Neural crest cell (in vitro differentiated cells): ENCODE measurements around the gene S100A10. TPM values are rescaled to one million over a fixed set of nuclear protein-coding genes. Genes with fewer than 3 reads are reported as not detected.
A peak's percentile ranks its signal among the peaks of the same experiment; 100 is the strongest.

Source experiments
- DNase-seq: peaks from one replicate; pipeline ENCODE4 v3.0.0; 2021; ENCODE audit warnings: low read depth, mixed read lengths, low spot score
- H3K27ac Mint-ChIP-seq: one replicate; pipeline ENCODE4 v1.8.0; 2021; ENCODE audit warnings: mild to moderate bottlenecking, mixed read lengths; ENCODE audit not compliant: unreplicated experiment
- H3K27me3 Mint-ChIP-seq: 2 replicates; pipeline ENCODE4 v1.8.0; 2021; ENCODE audit warnings: low read depth, mild to moderate bottlenecking, mixed read lengths
- H3K36me3 Mint-ChIP-seq: 2 replicates; pipeline ENCODE4 v1.8.0; 2021; ENCODE audit warnings: low read depth, mild to moderate bottlenecking, mixed read lengths
- H3K4me1 Mint-ChIP-seq: 2 replicates; pipeline ENCODE4 v1.8.0; 2021; ENCODE audit warnings: mixed read lengths
- H3K4me3 Mint-ChIP-seq: one replicate; pipeline ENCODE4 v1.8.0; 2021; ENCODE audit warnings: mild to moderate bottlenecking, mixed read lengths
- H3K9me3 Mint-ChIP-seq: 2 replicates; pipeline ENCODE4 v1.8.0; 2021; ENCODE audit warnings: mixed read lengths
- CTCF ChIP-seq: fragments of 200-600 bp; sonication (generic); conservative IDR thresholded peaks from 2 replicates; pipeline ENCODE4 v1.5.0; 2021; ENCODE audit warnings: antibody characterized with exemption, mild to moderate bottlenecking
- total RNA-seq: library from RNA; stranded (reverse); gene quantifications from 2 replicates; pipeline ENCODE4 v1.2.1, GENCODE V29; 2021

S100A10 gene
- total RNA-seq, 1 donor from 2014 or later: 44.8 TPM

DNA sequence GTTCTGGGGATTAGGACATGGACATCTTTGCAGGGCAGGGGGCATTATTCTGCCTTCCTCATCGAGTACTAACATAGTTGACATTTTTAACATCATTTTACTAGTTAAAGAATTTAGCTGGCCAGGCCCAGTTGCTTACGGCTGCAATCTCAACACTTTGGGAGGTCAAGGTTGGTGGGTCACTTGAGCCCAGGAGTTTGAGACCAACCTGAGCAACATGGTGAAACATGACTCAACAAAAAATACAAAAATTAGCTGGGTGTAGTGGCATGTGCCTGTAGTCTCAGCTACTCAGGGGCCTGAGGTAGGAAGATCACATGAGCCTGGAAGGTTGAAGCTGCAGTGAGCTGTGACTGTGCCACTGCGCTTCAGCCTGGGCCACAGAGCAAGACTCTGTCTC, 54.5 kb downstream of the S100A10 start:
- Mint-ChIP-seq H3K4me3 (no peak overlapping the region), H3K36me3 (no peaks in the 10 kb centered on the region), H3K27me3 (peaks cover 18% of the 10 kb centered on the region), H3K27ac (no peak overlapping the region), H3K4me1 (peaks cover 13% of the 10 kb centered on the region), H3K9me3 (no peaks in the 10 kb centered on the region)
- no peak for TF ChIP-seq CTCF
- no peak for DNase-seq

DNA sequence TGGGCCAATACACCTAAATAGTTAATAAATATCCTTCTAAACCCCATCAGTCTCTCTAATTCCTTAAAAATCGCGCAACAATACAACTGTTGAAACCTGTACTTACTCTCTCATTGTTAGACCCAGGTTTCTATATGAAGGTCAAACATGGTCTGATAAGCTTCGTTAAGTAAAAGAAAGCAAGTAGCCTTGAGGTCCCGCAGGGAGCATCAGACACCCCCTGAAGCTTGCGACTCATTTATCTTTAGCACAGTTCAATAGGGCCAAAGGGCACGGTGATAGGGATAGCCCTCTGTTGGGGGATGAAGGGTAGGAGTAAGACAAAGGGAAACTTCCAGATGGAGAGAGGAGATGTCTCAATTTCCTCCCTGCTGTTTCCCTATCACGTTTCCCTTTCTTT, 57.0 kb downstream of the S100A10 start:
- Mint-ChIP-seq H3K27ac (no peak overlapping the region), H3K4me1 (peaks cover 16% of the 10 kb centered on the region), H3K36me3 (no peaks in the 10 kb centered on the region), H3K4me3 (no peak overlapping the region), H3K9me3 (no peaks in the 10 kb centered on the region), H3K27me3 (peaks cover 26% of the 10 kb centered on the region)
- no peak for TF ChIP-seq CTCF
- DNase-seq: no peak

- H3K4me1 Mint-ChIP-seq: peaks cover 16% of the 10 kb centered on the region
- DNase-seq: no peak
- no peaks in the 10 kb centered on the region for H3K36me3 Mint-ChIP-seq
- no peak overlapping the region for H3K4me3 Mint-ChIP-seq
- TF ChIP-seq CTCF: no peak
- H3K9me3 Mint-ChIP-seq: no peaks in the 10 kb centered on the region
- H3K27me3 Mint-ChIP-seq: peaks cover 21% of the 10 kb centered on the region
- no peak overlapping the region for H3K27ac Mint-ChIP-seq
These were observed 57.6 kb downstream of the S100A10 start for GRCh38 chr1:151935894-151936602.

- H3K9me3 Mint-ChIP-seq: no peaks in the 10 kb centered on the region
- H3K4me1 Mint-ChIP-seq: peaks cover 16% of the 10 kb centered on the region
- no peaks in the 10 kb centered on the region for H3K36me3 Mint-ChIP-seq
- no peak for TF ChIP-seq CTCF
- no peak for DNase-seq
- no peak overlapping the region for H3K27ac Mint-ChIP-seq
- no peak overlapping the region for H3K4me3 Mint-ChIP-seq
- peaks cover 21% of the 10 kb centered on the region for H3K27me3 Mint-ChIP-seq
These were observed 58.5 kb downstream of the S100A10 start for GRCh38 chr1:151935154-151935553.

DNA sequence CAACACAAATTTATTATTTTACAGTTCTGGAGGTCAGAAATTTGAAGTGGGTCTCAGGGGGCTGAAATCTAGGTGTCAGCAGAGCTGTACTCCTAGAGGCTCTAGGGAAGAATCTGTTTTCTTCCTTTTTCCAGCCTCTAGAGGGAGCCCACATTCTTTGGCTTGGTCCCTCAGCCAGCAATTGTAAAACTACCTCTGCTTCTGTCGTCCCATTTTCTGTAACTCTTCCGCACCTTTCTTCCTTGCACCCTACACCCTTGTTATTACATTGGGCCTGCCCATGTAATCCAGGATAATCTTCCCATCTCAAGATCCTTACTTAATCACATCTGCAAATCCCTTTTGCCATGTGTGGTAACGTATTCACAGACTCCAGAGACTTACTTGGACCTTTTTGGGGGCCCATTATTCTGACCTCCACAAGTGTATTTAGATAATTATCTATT, 59.6 kb downstream of the S100A10 start:
- DNase-seq: peak; percentile 44
- no peak overlapping the region for H3K4me3 Mint-ChIP-seq
- no peak overlapping the region for H3K27ac Mint-ChIP-seq

More for the DNA sequence above, 59.6 kb downstream of the S100A10 start:
- H3K4me1 Mint-ChIP-seq: peaks cover 16% of the 10 kb centered on the region
- H3K36me3 Mint-ChIP-seq: no peaks in the 10 kb centered on the region
- no peaks in the 10 kb centered on the region for H3K9me3 Mint-ChIP-seq
- H3K27me3 Mint-ChIP-seq: peaks cover 21% of the 10 kb centered on the region
- peak; percentile 94 for TF ChIP-seq CTCF

Other genes starting within 250 kb of the S100A10 start
- gene MRPL9, start 230.4 kb downstream of the S100A10 start, total RNA-seq: 121 and 129 TPM in 2 replicates
- 19.9 and 21.9 TPM in 2 replicates for gene TDRKH, start 203.4 kb downstream of the S100A10 start, total RNA-seq
- gene LINGO4, start 188.4 kb downstream of the S100A10 start, total RNA-seq: not detected in 2 replicates
- gene RORC, start 162.1 kb downstream of the S100A10 start, total RNA-seq: 0.12 TPM in 1 of 2 replicates, not detected in the other
- gene C2CD4D, start 154.0 kb downstream of the S100A10 start, total RNA-seq: 0.39 and 0.40 TPM in 2 replicates
- not detected in 2 replicates for gene THEM5, start 140.1 kb downstream of the S100A10 start, total RNA-seq
- 21.6 and 23.8 TPM in 2 replicates for gene THEM4, start 84.3 kb downstream of the S100A10 start, total RNA-seq
- 41.6 and 44.7 TPM in 2 replicates for gene S100A11, start 43.1 kb upstream of the S100A10 start, total RNA-seq
- not detected in 2 replicates for gene TCHHL1, start 95.2 kb upstream of the S100A10 start, total RNA-seq
- not detected in 2 replicates for gene TCHH, start 121.6 kb upstream of the S100A10 start, total RNA-seq
- not detected in 2 replicates for gene RPTN, start 165.4 kb upstream of the S100A10 start, total RNA-seq
- gene HRNR, start 230.3 kb upstream of the S100A10 start, total RNA-seq: not detected in 2 replicates